NCI-H2081 treated with DMSO at 0.1 percent for 48 hours (cell line): Measurements from ENCODE around the gene SPTBN5.

Source experiments
- DNase-seq: peaks from one replicate; lab custom pipeline; 2025; lab: John Stamatoyannopoulos, UW

SPTBN5 gene

DNA sequence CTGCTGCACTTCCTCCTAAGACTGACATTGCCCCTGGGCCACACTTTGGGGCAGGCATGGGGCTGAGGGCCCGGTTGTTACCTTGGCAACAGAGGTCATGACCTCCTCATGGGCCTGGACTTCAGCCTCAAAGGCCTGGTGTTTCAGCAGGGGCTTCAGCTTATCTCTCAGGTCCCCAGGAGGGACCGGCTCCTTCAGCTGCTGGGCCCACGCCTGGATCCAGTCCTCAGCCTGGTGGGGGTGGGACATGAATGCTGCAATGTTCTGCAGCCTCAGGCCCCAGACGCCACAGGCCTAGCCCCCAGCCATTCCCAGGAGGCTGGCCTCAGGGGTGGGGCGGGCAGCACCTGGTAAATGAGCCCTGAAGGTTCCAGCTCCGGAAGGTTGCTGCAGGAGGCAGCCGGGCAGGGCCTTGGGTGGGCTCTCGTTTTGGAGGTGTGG, 27.6 kb downstream of the SPTBN5 start:
- DNase-seq, result no peak

DNA sequence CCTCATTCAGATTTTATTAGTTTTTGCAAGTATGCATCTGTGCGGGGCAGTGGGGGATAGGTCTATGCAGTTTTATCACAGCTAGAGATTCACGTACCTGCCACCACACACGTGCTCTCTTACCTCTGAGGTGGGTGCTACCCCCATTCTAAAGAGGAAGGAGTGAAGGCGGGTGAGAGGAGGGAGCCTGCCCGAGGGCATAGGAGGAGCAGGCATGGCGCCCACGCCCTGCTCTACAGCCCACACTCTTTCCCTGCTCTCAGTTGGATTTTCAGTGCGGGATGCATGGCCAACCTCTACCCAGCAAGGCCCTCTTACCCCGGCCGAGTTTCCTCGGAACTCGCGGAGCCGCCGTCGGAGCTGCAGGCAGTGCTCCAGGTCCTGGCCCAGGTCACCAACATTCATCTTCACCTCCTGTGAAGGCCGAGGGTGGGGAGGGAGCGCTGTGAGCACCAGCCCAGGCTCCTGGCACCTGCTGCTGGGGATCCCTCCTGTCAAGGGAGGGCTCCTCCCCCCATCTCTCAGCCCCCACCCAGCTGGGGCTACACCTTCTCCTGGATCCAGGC, 28.3 kb downstream of the SPTBN5 start:
- no peak for DNase-seq

DNA sequence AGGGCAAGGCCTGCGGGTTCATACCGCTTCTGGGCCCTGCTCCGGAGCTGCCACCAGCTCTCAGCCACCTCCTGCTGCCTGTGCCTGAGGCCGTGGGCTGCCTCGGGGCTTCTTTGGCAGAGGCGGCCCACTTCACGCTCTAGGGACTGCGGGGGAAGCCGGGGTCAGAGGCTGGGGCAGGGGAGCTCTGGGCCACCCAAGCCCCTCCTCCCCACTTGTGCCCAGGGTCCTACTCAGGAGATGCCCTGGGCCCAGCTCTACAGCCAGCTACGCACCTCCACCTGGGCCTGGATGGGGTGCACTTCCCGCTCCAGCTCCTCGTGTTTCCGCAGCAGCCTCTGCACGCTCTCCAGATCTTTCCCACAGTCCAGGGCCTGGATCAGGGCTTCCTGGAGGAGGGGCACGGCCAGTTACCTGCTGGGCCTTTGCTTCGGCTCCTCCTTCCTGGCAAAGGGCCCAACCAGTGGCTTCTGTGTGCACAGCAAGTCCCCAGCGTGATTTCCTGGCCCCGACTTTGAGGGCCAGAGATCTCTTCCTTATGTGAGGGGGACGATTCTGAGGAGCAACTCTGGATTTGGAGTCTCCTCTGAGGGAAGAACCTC, 31.2 kb downstream of the SPTBN5 start:
- no peak for DNase-seq

DNA sequence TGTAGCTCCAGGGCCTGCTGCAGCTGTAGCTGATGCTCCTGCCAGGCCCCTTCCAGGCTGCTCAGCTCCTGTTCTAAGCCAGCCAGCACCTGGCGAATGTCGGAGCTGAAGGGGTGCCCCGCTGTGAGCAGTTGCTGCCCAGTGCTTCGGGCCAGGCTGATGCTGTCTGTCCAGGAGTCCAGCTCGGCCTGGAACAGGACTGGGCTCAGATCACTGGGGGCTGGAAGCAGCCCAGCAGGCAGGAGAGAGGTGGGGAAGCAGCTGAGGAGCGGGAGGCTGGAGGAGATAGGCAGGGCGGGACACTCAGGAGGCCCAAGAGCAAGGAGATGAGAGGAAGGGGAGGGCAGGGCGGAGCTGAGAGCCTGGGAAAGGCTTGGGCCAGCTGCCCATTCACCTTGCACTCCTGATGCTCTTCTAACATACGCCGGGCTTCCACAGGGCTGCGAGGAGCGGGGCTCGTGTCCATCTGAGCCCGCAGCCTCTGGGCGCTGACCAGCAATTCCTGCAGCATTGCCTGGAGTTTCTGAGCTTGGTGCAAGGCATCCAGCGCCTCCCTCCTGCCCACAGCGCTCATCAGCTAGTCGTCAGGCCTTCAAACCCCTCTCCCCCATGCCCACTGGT, 32.0 kb downstream of the SPTBN5 start:
- no peak for DNase-seq

DNA sequence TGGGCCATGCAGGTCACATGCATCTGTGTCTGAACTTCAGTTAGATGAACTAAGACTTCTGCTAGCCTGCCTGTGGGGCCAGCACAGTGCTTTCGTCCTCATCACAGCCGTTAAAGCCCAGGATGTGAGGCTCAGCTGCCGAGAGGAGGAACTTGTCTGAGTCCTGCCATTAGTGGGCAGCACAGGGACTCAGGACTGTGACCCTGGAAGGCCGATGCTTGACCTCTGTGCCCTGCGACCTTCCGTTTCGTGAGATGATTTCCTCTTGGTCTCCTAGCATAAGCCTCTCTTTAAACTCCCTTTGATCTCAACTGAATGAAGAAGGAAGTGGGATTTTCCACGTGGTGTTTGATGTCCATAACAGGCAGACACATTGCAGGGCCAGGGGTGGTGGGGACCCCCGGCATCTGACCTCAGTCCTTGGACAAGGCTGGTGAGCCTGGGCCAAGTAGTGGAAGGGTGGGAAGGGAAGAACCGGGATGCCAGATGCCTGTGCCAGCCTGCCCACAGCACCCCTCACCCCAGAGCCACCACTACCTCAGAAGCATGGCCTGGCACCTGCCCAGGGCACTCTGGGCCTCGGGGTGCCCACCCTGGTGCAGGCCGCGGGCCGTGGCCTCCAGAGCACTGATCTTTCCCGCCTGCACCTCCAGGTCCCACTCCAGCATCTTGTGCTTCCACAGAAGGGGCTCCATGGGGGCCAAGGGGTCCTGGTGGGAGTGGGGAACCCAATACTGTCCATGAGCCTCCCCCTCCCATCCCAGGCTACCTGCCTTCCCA, 33.6 kb downstream of the SPTBN5 start:
- DNase-seq, result no peak

DNA sequence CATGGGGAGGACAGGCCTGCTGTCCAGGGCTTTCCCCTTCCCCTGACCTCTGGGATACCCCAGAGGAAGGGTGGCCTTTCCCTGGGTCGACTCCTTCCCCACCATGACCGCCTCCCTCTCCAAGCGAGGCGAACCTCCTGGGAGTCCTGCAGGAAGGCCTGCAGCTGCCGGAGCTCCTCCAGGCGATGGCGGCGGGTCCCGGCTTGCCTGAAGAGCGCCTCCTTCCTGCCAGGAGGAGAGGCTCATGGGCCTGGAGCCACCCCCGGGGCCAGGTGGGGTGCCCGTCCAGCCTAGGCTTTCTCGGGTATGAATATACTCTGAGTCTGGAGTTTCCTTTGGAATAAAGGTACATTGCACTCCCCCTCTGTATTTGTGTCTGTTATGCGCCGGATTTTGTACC, 35.1 kb downstream of the SPTBN5 start:
- no peak for DNase-seq

DNA sequence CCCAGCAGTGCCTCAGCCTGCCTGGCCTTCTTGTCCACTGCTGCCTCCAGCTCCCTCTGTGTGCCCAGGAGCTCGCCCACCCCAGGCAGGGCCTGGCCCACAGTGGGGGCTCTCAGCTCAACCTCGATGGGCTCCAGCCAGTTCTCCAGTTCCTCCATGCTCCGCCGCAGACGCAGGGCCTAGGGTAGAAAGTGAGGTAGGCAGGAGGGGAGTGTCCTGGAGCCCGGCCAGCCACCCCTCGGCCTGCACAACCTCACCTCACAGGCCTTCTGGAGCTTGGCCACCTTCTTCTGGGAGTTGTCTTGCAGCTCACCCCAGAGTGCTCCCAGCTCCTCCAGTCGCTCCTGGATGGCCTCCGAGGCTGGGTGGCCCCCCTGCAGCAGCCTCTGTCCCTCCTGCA, 36.5 kb downstream of the SPTBN5 start:
- no peak for DNase-seq

DNA sequence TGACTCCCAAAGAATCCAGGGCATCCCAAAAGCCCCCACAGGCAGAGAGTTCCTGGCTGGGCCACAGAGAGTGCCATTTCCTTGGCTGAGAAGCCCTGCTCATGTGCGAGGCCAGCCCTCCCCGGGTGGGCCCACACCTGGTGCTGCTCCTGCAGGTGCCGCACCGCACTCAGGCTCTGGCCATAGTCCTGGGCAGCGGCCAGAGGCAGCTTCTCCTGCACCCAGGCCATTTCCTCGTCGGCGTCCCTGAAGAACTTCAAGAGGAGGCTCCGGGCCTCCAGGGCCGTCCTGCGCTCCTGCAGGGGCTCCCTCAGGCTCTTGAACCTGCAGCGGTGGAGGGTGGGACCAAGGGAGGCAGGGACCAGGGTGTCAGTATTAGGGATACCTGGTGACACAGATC, 37.1 kb downstream of the SPTBN5 start:
- no peak for DNase-seq

DNA sequence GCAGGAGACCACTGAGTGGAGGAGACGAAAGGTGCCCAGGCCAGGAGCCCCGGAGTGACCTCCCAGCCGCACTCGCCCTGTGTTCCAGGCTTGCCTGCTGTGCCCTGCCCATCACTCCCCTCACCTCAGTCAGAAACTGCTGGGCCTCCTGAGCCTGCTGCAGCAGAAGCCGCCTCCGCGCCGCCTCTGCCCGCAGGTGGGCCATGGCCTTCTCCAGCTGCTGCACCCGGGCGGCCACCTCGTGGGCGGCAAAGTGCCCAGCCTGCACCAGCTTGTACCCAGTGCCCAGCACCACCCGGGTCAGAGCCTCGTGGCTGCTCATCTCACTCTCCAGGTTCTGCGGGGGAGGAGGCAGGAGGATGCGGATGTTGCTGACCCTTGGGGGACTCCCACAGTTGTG, 37.6 kb downstream of the SPTBN5 start:
- DNase-seq, result no peak

DNA sequence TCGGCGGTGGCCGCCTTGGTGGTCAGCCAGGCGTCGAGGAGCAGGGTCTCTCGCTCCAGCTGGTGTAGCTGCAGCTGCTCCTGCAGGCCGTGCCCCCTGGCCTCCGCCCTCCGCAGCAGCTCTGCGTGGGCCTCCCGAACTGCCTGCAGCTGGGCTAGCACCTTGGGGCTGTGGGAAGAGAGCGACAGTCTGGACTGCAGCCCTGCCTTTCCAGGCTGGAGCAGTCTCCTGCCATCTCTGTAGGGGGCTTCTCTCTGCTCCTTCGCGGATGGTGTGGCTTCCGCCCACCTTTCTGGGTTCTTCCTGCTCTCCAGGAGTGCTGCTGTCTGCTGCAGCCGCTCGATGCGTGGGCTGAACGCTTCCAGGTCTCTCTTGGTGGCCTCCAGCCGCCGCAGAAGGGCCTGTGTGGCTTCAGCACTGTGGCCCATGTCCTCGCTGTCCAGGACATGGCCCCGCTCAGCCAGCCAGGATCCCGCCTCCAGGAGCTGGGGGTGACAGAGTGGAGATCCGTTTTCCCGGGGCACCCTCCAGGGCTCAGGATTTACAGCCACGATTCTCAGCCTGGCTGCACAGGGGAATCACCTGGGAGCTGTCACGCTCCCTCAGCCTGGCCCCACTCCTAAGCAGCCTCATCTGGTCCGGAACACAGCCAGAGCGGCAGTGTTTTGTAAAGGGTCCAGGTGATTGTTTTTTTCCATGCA, 38.4 kb downstream of the SPTBN5 start:
- no peak for DNase-seq

DNA sequence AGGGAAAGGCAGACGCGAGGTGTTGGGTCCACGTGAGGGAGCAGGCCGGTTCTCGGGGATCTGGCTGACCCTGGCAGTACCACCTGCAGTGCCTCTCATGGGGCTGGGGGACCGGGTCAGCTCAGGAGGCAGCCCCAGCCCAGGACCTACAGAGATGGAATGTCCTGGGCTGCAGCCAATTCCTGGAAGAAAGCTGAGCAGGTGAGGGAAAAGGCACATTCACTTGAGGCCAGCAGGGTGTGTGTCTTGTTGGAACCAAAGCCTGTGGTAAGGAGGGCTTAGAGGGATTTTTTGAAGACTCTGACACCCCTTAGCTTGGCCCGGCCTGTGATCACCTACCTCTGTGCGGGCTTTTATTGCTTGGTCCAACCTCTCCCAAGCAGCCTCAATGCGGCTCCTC, 39.4 kb downstream of the SPTBN5 start:
- DNase-seq, result no peak

DNA sequence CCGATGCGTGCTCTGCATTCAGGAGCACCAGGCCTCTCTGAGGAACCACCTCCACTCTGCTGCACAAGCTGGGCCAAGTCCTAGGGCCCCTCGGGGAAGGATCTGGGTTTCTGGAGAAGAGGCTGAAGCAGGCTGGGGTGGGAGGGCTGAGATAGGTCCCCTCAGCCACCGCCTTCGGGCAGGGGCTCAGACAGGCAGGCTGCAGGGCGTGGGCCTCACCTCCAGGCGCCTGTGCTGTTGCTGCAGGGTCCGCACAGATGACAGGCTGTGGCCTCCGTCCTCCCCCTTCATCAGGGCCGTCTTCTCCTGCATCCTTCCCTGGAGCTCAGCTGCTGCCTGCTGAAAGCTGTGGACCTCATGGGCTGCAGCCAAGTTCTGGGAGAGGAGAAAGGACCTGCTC, 40.0 kb downstream of the SPTBN5 start:
- DNase-seq, result no peak

DNA sequence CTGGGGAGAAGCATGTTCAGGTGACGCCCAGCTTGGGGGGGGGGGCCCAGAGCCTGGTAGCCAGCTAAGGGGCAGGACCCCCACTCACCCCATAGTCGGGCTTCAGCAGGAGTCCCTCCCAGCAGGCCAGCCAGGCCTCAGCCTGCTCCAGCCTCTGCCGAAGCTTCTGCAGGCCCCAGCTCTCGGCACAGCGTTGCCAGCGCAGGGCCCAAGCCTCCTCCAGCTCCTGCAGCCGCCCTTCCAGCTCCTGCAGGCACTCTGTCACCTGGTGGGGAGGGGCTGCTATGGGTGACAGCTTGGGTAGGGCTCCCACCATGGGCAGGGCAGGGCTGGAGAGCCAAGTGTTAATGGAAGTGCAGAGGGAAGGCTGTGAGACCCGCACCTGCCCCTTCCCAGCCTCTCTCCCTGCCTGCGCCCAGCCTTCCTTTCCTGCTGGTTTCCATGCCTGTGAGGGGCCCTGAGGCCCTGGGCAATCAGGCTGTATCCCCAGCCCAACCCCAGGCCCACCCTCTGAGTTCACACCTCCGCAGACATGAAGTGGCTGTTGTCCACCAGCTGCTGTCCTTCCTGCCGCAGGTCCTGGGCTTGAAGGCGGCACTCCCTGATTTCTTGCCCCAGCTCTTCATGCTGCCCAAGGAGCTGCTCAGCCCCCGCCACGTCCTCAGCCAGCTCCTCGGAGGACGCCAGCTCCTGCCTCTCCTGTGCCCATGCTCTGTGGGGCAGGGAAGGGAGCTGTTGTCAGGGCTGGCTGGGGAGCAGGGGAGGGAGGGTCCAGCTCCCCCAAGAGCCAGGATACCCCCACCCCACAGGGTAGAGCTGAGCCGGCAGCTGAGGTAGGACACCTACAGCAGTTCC, 40.9 kb downstream of the SPTBN5 start:
- no peak for DNase-seq

DNA sequence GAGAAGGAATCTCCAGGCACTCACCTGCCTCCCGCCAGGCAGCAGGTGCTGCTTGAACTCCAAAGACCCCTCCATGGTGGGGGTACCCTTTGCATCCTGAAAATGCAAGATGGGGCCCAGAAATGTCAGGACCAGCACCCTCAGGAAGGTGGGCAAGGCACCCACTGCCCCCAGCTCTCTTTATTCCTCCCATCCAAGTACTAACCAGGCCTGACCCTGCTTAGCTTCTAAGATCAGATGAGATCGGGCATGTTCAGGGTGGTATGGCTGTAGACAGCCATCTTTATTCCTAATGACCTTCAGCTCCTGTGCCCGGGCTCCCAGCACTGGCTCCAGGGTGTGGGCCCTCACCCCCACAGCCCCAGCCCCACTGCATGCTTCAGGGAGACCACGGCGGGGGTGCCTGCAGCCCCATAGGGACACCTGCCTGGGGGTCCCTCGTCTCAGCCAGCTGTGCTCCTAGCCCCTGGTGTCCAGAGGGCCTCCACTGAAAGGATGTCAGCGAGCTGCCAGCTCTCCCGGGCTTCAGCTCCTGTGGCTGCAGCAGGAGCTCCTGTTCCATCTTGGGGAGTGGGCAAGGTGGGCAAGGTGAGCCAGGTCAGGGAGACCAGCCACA, 42.0 kb downstream of the SPTBN5 start:
- no peak for DNase-seq

DNA sequence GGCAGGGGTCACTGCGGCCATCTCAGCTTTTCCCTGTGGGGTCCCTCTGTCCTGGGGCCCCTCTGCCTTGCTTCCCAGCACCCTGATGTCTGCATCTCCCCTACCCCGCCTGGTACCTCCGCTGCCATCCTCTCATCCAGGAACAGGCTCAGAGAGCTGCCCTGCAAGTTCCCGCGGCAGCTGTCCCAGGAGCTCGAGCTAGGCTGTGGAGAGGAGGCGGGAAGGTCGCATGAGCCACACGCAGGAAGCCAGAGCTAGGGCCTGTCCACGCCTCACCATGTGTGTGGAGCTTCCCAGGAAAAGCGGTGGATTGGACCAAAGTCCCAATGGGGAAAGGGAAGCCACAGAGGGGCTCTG, 42.7 kb downstream of the SPTBN5 start:
- no peak for DNase-seq

DNA sequence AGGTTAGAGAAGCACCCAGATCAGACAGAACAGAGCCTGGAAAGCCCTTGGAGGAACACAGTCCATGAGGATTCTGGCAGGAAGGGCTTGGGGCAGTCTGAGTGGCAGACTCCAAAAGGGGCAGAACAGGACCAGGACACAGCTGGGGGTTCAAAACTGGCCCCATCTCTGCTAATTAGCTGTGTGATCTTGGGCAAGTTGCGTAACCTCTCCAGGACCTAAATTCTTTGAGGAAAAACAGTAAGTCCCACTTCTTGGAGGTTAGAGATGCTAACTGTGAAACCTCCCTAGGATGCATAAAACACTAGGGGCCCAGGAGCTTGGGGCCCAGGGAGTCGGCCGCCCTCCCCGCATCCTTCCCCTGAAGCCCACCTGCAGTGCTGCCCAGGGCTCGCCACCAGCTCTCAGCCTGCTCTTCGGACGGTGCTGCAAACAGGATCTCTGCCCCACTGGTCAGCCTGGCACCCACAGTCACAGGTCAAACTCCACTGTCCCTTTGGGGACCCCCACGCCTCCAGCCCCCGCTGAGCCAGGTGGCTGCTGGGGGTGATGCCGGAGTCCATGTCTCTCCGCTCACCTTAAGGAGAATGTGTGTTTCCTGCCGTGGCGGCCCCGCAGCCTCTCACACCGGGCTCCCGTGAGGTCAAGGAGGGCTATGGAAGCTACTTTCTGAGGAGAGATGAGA, 43.2 kb downstream of the SPTBN5 start:
- no peak for DNase-seq

DNA sequence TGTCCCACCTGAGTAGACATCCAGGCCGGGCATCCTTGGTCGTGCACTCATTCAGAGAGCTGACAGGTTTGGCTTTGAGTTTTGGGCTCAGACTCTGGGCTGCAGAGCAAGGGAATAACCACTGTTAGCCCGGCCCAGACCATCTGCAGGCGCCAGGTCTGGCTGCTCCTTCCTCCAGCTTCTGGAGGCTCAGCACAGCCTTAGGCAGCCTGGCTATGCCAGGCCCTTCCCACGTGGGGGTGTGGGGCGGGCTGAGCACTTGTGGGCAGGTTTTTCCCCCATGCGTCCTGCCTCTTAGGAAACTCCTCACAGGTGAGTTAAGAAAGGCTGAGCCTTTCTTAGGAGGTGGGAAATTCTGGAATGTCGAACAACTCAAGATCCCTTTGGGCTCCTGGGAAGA, 44.0 kb downstream of the SPTBN5 start:
- DNase-seq, result no peak

DNA sequence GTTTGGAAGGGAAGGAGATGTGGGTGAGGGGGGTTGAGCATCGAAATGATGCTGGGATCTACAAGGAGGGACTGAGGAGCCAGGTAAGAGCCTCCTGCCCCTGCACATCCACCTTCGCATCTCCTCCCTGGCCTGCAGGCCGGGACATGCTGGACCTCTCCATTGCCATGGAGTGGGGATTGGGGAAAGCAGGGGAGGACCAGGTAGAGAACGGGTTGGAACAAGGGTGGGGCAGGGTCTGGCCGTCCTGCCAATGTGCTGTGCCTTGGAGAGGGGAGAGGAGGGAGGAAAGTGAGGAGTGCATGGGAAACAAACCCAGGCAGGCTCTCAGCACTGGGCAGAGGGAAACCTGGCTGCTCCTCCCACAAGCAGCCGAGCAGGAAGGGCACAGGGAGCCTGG, 44.6 kb downstream of the SPTBN5 start:
- no peak for DNase-seq

DNA sequence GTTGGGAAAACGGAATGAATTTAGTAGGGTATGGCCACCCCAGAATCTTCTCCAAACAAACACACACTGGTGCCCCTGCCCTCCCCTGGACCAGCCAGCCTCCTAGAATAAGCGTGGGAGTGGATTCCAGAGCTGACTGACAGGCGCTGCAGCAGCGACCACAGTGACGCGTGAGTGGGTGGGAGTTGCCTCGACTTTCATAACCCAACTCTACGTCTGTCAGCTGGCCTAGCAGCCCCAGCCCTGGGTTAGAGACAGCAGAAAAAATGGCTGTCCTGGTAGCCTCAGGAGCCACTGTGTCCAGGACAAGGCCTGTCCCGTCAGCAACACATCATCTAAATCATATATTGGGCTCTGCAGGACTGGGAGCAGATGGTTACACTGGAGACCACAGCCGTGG, 45.2 kb downstream of the SPTBN5 start:
- no peak for DNase-seq

DNA sequence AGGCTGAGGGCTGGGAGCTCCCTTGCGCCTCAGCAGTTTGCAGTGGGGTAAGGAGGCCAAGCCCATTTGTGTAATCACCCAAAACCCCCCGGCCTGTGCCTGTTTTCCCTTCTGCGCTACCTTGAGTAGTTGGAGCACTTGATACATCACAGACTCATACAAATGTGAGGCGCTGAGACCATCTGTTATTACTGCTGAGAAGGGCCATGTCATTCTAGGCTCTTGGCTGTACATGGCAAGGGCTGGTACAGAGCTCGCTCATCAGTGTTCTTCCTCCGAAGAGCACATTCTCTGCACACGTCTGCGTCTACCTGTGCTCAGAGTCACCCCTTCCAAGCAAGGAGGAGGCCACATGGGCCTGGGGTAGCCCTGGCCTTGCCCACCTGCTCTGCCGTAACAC, 45.9 kb downstream of the SPTBN5 start:
- no peak for DNase-seq

DNA sequence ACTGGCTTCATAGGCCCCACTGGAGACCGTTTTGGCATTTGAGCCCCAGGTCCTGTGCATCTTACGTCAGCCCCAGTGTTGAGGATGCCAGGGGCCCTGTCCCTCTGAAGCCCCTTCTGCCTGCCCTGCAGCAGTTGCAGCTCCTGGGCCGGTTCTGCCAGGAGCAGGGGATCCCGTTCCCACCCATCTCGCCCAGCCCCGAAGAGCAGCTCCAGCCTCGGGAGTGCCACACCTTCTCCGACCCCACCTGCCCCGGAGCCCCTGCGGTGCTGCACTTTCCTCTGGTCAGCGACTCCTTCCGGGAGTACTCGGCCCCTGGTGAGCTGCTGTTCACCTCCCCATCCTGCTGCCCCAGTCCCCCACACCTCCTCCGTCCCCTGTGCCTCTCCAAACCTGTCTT, 46.6 kb downstream of the SPTBN5 start:
- no peak for DNase-seq
